ENCODE results near the gene NAA50.

The NAA50 gene

GRCh38 chr3:113745756-113746547, at the start of gene NAA50:
TSS of gene NAA50 (minus strand) at chr3:113746249. CDS start at chr3:113745949, 300 bp downstream.
- peak; percentile 95 for DNase-seq (ENCODE audit: low read depth, low spot score)

DNA sequence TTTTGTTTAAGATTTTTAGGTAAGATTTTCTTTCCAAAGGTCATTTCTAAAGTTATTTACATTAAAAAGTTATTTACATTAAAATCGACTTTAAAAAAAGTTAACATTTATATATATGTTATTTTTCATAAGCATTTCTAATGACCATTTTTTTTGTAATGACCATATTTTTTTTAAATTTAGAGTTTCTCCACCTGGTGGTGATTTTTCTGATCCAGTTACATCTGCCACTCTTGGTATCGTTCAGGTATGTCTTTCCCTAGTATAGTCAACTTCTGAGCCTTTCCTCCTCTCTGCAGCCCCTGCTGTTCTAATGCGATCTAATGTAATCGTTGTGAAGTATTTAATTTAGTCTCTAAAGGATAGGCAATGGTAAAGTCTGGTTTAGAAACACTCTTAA, 49.6 kb upstream of the NAA50 start:
- DNase-seq (ENCODE audit: low read depth, low spot score): no peak

DNA sequence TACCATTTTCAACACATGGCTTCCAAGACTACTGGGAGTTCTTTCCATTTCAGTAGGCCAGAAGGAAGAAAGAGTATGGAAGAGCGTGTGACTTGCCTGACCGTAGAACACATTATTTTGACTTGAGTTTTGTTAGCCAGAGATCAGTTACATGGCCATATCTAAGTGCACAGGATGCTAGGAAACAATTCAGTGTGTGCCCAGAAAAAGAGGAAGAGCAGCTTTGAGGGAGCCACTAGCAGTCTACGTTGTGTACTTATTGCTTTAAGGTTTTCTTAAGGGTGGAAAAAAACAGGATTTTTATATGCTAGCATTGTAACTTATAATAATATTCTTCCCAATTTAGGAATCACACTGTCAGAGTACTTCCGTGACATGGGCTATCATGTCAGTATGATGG, 48.5 kb upstream of the NAA50 start:
- no peak for DNase-seq (ENCODE audit: low read depth, low spot score)

- DNase-seq (ENCODE audit: low read depth, low spot score): no peak
These were observed 45.3 kb upstream of the NAA50 start for GRCh38 chr3:113791381-113791780.

GRCh38 chr3:113783980-113784379, 37.9 kb upstream of the NAA50 start:
- DNase-seq (ENCODE audit: low read depth, low spot score): no peak

DNA sequence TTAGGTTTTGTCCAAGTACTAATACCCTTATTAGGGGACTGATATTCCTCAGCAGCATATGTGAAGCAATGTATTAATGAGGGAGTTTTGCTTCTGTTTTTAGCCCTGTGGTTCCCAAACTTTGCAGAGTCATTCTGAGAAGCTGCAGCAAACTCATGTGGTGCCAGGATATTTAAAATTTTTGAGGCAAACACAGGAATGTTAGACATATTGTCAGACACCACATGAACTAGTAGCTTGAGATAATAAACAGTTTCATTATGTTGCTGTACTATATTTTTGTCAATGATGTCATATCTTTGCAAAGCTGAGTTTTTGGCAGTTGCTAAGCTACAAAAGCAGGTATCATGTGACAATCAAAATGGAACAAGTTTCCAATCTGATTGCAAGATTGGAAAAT, 37.4 kb upstream of the NAA50 start:
- no peak for DNase-seq (ENCODE audit: low read depth, low spot score)

DNA sequence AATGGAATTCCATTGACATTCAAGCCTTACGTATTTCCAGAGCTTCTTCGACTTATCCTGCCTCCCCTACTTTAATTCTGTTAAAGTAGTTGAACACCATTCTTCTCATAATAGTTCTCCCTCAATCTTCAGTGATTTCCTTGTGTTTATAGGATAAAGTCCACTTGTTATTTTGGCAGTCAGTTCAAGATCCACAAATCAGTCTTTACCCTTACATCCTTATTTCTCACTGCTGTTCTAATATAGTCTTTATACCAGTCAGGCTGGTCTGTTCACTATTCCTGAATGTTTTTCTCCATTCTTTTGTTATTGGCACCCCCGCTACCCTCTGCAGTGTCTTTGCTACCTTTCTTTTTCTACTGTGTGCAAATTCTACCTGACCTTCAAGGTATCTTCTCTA, 30.5 kb upstream of the NAA50 start:
- no peak for DNase-seq (ENCODE audit: low read depth, low spot score)

DNA sequence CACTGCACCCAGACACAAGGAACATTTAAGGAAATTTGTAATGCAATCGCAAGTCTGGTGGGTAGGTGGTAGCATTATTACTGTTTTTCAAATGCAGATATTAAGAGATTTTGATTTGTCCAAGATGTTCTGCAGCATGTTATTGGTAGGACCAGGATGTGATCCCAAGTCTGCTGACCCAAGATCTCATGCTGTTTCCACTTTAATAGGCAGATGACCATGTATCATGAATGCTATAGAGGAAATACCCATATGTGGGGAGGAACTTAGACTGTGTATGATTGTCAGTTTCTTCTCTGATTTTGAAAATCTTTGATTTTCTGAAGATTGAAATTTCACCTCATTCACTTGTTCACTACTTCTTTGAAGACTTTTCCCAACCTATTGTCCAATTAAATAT, 29.5 kb upstream of the NAA50 start:
- no peak for DNase-seq (ENCODE audit: low read depth, low spot score)

GRCh38 chr3:113773381-113773780, 27.3 kb upstream of the NAA50 start:
- no peak for DNase-seq (ENCODE audit: low read depth, low spot score)

DNA sequence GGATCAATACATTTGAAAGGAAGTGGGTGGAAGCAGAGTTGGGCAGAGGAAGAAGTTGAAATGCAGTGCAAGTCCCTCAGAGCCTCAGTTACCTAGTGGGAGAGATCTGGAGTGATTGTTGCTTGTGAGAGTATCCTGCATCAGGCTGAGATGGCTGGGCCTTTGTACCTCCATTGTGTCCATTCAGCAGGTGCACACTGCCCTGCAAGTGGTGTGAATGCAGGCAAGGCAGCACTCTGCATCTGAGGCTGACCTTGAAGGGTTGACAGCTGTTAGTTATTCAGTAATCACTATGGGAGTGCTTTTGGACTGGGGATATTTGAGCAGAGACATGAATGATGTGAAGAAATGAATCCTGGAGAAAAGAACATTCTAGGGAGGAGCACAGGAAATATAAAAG, 25.9 kb upstream of the NAA50 start:
- no peak for DNase-seq (ENCODE audit: low read depth, low spot score)

GRCh38 chr3:113769551-113769950, 23.5 kb upstream of the NAA50 start:
- no peak for DNase-seq (ENCODE audit: low read depth, low spot score)

GRCh38 chr3:113764698-113765097, 18.6 kb upstream of the NAA50 start:
- DNase-seq (ENCODE audit: low read depth, low spot score): no peak

GRCh38 chr3:113758389-113759024, 12.5 kb upstream of the NAA50 start:
- no peak for DNase-seq (ENCODE audit: low read depth, low spot score)

- DNase-seq (ENCODE audit: low read depth, low spot score): no peak
These were observed 8.6 kb upstream of the NAA50 start for GRCh38 chr3:113754494-113755159.

- DNase-seq (ENCODE audit: low read depth, low spot score): no peak
These were observed 7.4 kb upstream of the NAA50 start for GRCh38 chr3:113753376-113753985.

GRCh38 chr3:113751141-113751540, 5.1 kb upstream of the NAA50 start:
- DNase-seq (ENCODE audit: low read depth, low spot score): no peak

- DNase-seq (ENCODE audit: low read depth, low spot score): peak; percentile 76
These were observed 1.4 kb upstream of the NAA50 start for GRCh38 chr3:113747283-113748046.

DNA sequence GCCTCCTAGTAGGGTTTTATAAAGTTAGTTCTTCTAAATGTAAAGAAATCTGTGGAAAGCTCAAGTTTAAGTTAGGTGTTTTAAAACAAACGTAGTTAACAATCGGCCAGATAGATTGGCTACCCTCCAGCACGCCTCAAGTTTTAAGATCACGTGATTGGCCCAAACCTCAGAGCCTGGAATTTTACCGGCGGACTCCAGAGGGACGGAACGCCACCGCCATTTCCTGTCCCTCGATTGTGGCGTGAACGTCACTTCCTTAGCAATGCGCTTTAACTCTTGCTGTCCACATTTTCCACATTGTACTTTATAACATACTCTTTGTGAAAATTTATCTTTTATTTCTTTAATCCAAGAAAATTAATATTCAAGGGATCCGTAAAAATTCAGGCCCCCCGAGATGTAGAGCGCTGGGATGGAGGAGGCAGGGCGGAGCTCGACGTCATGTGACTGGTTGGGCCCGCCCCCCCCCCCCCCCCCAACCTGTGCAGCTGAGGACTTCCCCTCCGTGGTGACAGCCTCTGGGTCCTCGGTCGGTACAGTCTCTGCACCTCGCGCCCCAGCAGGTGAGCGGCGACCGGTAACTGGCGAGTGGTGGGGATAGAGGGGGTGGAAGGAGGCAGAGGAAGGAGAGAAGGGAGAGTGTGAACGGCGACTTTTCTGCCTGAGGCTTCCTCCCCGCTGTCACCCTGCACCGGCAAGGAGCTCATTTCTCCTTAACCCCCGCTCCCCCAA, 666 bp upstream of the NAA50 start, which contains the start of gene ATP6V1A:
Gene ATP6V1A, plus strand, starts transcription at position 488 of the 735 bp plus-strand sequence. CDS start 31,719 bp downstream, outside the sequence.
- peak; percentile 96 for DNase-seq (ENCODE audit: low read depth, low spot score)

DNA sequence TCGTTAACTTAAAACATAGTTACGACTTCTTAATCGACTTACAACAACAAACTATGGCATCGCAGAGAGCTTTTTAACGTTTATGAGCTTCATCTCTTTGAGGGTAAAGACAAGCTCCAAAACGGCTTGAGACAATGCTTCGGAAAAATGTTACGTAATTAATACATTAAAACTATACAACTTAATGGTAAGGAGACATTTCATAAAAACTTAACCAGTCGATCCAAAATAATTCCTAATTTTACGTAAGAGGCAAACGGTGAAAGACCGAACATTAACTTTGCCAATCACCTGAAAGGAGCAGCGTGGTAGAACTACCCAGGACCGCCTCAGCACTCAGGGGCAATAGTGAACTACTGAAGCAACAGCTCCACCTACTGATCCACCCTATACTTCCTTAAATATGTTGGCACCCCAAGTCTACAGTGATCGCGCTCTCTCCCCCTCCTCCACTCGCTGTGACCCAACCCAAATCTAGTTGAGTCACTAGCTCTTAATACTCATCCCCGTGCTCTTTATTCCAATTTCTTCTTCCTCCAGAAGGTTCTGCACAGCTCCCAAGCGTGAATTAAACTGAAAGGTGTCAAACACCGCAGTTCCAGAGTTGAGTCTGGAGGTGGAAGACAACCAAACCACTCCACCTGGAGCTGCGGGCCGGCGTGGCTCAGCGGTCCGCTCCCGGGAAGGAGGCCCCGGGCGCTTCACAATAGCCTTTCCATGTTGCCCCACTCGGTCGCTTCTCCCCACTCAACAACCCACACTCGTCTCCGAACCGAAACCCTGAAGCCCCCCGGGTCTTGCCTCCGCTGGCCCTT, 901 bp downstream of the NAA50 start:
- peak; percentile 82 for DNase-seq (ENCODE audit: low read depth, low spot score)

All from ELF-1 (cell line).